HepG2 (cell line): Measurements from ENCODE around the gene FAHD1. TPM values are rescaled to one million over a fixed set of nuclear protein-coding genes. Genes with fewer than 3 reads are reported as not detected.

Experiments used
- ATAC-seq: fragments of 200-7000 bp; cut with Tn5 transposase; 3 replicates; pipeline ENCODE4 v1.9.1; 2020; ENCODE audit warnings: mild to moderate bottlenecking, moderate library complexity
- BruUV-seq: library from RNA; stranded (reverse); fragments of 400-500 nt; replicated peaks from 2 replicates; lab custom pipeline; 2021; lab: Mats Ljungman, UMichigan
- CTCF ChIA-PET: fragments of 300-600 bp; formaldehyde crosslinking; extraction: SDS; loops from one replicate; lab custom pipeline; 2021; ENCODE audit warnings: low total read pairs, inconsistent platforms, low intra/inter-chr PET ratio; lab: Yijun Ruan, JAX
- POLR2A ChIA-PET: fragments of 350-600 bp; sonication (Branson Sonifier 250); formaldehyde crosslinking; loops from one replicate; lab custom pipeline; 2020; ENCODE audit warnings: antibody characterized with exemption, inconsistent platforms; lab: Yijun Ruan, JAX
- DNase-seq: peaks from one replicate; pipeline ENCODE4 v3.0.0-alpha.2; 2015; ENCODE audit warnings: low spot score
- FAIRE-seq: peaks from 3 replicates; lab custom pipeline; 2011; peaks lifted over from hg19 to GRCh38; lab: Jason Lieb, UNC
- H2AFZ ChIP-seq: one replicate; pipeline ENCODE4 v1.6.1; 2011; ENCODE audit warnings: low read length, inconsistent platforms
- H3K27ac ChIP-seq: fragments of 300-600 bp; 3 replicates; pipeline ENCODE4 v1.8.0; 2011; ENCODE audit warnings: mixed run types, mild to moderate bottlenecking, mixed read lengths, low read length, inconsistent platforms; ENCODE audit not compliant: insufficient read depth; ENCODE audit errors: extremely low read length
- H3K27me3 ChIP-seq, 2 experiments: fragments of 200-600 bp in 1 of 2; 2 replicates in 1 of 2; 3 replicates in 1 of 2; pipeline versions ENCODE4 v1.6.0 to v1.8.0; 2011; ENCODE audit warnings: low read length in 2 of 2, mild to moderate bottlenecking in 2 of 2, moderate library complexity in 2 of 2, inconsistent platforms in 1 of 2; ENCODE audit not compliant: insufficient read depth in 2 of 2, control insufficient read depth in 1 of 2
- H3K36me3 ChIP-seq, 2 experiments: fragments of 200-600 bp in 1 of 2; replicated peaks in 1 of 2; 2 replicates in 1 of 2; 3 replicates in 1 of 2; pipeline versions ENCODE4 v1.5.1 to v1.8.0; 2011; ENCODE audit warnings: low read length in 2 of 2, inconsistent platforms in 1 of 2; ENCODE audit not compliant: insufficient read depth in 2 of 2, control insufficient read depth in 1 of 2
- H3K4me1 ChIP-seq: 2 replicates; pipeline ENCODE4 v1.5.1; 2012; ENCODE audit warnings: low read length, inconsistent platforms; ENCODE audit not compliant: insufficient read depth
- H3K4me2 ChIP-seq: 2 replicates; pipeline ENCODE4 v1.6.0; 2011; ENCODE audit warnings: low read depth, low read length, inconsistent platforms
- H3K4me3 ChIP-seq, 3 experiments: fragments of 200-600 bp in 1 of 3; sonication (generic), shearing (Covaris generic) in 1 of 3; replicated peaks in 1 of 3; 2 replicates each; pipeline ENCODE4 v1.5.1; 2011 to 2016; ENCODE audit warnings: low read length in 3 of 3, inconsistent platforms in 2 of 3, low read depth in 2 of 3, mild to moderate bottlenecking in 2 of 3, control low read depth in 1 of 3, mixed read lengths in 1 of 3; ENCODE audit not compliant: insufficient read depth in 1 of 3
- H3K79me2 ChIP-seq: one replicate; pipeline ENCODE4 v1.6.1; 2011; ENCODE audit warnings: low read length, inconsistent platforms; ENCODE audit not compliant: insufficient read depth
- H3K9ac ChIP-seq: 2 replicates; pipeline ENCODE4 v1.6.0; 2011; ENCODE audit warnings: mild to moderate bottlenecking, low read depth, low read length, inconsistent platforms; ENCODE audit not compliant: insufficient read depth
- H3K9me3 ChIP-seq: 2 replicates; pipeline ENCODE4 v1.5.1; 2012; ENCODE audit warnings: mild to moderate bottlenecking, low read length
- H4K20me1 ChIP-seq: 2 replicates; pipeline ENCODE4 v1.6.0; 2011; ENCODE audit warnings: inconsistent platforms, mild to moderate bottlenecking, low read length, moderate library complexity; ENCODE audit not compliant: insufficient read depth
- AKAP8 ChIP-seq: sonication (generic); formaldehyde crosslinking; IDR thresholded peaks from 2 replicates; pipeline ENCODE4 v1.5.1; 2020; ENCODE audit warnings: mild to moderate bottlenecking, missing genetic modification reagents
- MYNN ChIP-seq: sonication (generic); formaldehyde crosslinking; IDR thresholded peaks from 2 replicates; pipeline ENCODE4 v1.4.0; 2020; ENCODE audit warnings: mild to moderate bottlenecking, low read depth, missing genetic modification reagents
- POLR2A ChIP-seq, 2 experiments: IDR thresholded peaks; 2 replicates each; pipeline ENCODE4 v1.6.1; 2011; ENCODE audit warnings: low read depth in 2 of 2, low read length in 2 of 2, mild to moderate bottlenecking in 1 of 2, moderate library complexity in 1 of 2; ENCODE audit not compliant: insufficient read depth in 1 of 2
- RBM22 ChIP-seq: fragments of 200-400 bp; formaldehyde crosslinking; optimal IDR thresholded peaks from 2 replicates; pipeline ENCODE3; 2017; ENCODE audit warnings: mild to moderate bottlenecking, low read length, moderate library complexity
- WGBS: methylation state at CpG from one replicate; pipeline ENCODE4 v1.1.6; 2017; ENCODE audit warnings: low lambda C conversion rate; 5-methylcytosine and 5-hydroxymethylcytosine counted together
- in situ Hi-C: cut with HindIII; loops from 2 replicates; pipeline ENCODE4 v1.10.0; 2017; ENCODE audit warnings: low pct_unique_long_range_greater_than_20kb; ENCODE audit not compliant: extremely low pct_ligation_motif_present
- intact Hi-C: fragments of 100-400 bp; cut with micrococcal nuclease; formaldehyde crosslinking; loops from one replicate; pipeline ENCODE4 v1.10.0; 2022; ENCODE audit not compliant: unreplicated experiment
- polyA plus RNA-seq, 8 experiments: library from polyadenylated mRNA; depleted of rRNA in 3 of 8; stranded (reverse) in 7 of 8; unstranded in 1 of 8; fragments of >200 nt; fragmentation: Illumina TruSeq in 4 of 8; extraction: Trizol in 4 of 8; gene quantifications; 2 replicates each; pipeline versions ENCODE4 v1.2.1 to v1.2.3, GENCODE V29; 2011 to 2016; ENCODE audit warnings: low read depth in 4 of 8, missing spikeins in 1 of 8, mixed read lengths in 1 of 8; ENCODE audit not compliant: insufficient read depth in 1 of 8
- total RNA-seq, 5 experiments: library from RNA; depleted of rRNA; stranded (reverse); fragments of >200 nt; fragmentation: Illumina TruSeq; extraction: Trizol; gene quantifications; 2 replicates each; pipeline ENCODE4 v1.2.3, GENCODE V29; 2016; ENCODE audit warnings: low read depth in 1 of 5

Gene FAHD1
- total and polyA plus RNA-seq, 2 of the 13 experiments (the other 11 are each of a cell fraction or from before 2014, with no cell fraction given) = 39.0 to 45.3 TPM

DNA sequence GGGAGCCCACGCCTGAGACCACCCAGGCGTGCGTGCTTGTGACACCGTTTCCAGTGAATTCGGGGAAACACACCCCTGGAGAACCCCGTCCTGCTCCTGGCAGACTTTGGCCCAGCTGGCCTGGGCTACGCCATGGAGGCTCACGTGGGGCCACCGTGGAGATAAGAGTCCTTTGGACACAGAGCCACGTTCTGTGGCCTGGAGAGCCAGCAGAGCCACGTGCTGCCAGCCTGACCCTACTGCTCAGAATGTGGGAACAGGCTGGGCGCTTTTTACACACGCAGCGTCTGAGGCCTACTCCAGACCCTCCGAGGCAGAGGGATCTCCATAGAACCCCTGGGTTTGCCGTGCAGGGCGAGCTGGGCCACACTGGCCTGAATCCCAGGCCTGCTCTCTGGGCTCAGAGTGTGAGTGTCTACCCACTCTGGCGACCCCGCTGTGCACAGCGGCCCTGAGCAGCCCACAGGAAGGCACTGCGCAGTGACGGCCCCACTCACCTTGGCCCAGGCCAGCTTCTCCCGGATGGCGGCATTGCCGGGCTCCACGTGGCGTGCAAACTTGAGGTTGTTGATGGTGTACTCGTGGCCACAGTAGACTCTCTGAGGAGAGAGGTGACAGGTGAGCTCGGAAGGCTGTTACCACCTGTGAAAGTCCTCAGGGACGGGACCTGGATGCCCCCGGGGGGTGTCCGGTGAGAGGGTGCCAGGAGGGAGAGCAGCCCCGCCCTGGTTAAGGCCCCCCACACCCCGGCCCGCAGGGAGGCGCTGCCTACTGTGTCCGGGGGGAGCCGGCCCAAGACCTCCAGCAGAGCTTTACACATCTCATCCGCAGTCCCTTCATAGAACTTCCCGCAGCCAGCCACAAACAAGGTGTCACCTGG, 10.4 kb upstream of the FAHD1 start:
- no peak overlapping the region for H2AFZ ChIP-seq
- ChIA-PET CTCF (no interaction called here), POLR2A (no interaction called here)
- BruUV-seq = no TSS peak
- no peak overlapping the region for H3K4me2 ChIP-seq
- no peaks in the 10 kb centered on the region for H3K9me3 ChIP-seq
- H3K27me3 ChIP-seq = no peaks in the 10 kb centered on the region
- intact Hi-C loops = no loop called here
- no peak overlapping the region for H3K4me3 ChIP-seq
- in situ Hi-C loops = no loop called here
- WGBS = no CpG with 5 or more reads among the region's 40 CpGs
- H3K36me3 ChIP-seq = peaks cover 10 to 33% of the 10 kb centered on the region in 2 experiments; a peak in 4 of 5 replicates
- DNase-seq = no peak
- H3K4me1 ChIP-seq = peaks cover 10% of the 10 kb centered on the region
- H4K20me1 ChIP-seq = peaks cover 5% of the 10 kb centered on the region; the same call in 1 of the 2 replicates
- no peak overlapping the region for H3K27ac ChIP-seq
- FAIRE-seq = no peak
- H3K9ac ChIP-seq = no peak overlapping the region
- TF ChIP-seq POLR2A (IDR thresholded peaks at IDR 0.05; ENCODE audit: insufficient read depth in 1 of 2, low read depth in 2 of 2, low read length in 2 of 2) = 0 out of 4 replicates have a peak, but pooled peaks of 1 of the 2 experiments have one; percentile 24
- TF ChIP-seq AKAP8 = 0 out of 2 replicates have a peak, but pooled peaks have one; percentile 27
- no peak for TF ChIP-seq RBM22
- ATAC-seq = no peak
- H3K79me2 ChIP-seq = no peaks in the 10 kb centered on the region

DNA sequence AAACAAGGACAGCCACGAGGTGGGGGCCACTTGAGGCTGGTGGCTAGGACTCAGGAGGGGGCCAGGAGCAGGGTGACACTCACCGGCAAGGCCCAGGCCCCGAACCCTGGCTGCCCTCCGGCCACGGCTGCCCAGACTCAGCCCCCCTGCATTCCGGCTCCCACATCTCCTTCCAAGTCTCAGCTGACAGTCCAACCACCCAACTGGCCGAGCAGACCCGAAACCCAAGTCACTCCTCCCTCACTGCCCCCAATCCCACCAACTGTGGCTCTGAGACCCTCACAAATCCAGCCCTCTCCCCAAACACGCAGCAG, 9.8 kb upstream of the FAHD1 start:
- intact Hi-C loops (no loop called here), in situ Hi-C loops (no loop called here)
- H4K20me1 ChIP-seq = peaks cover 5% of the 10 kb centered on the region; the same call in 1 of the 2 replicates
- no peak overlapping the region for H3K27ac ChIP-seq
- no peaks in the 10 kb centered on the region for H3K9me3 ChIP-seq
- H3K36me3 ChIP-seq = peaks cover 11 to 39% of the 10 kb centered on the region in 2 experiments; a peak in 4 of 5 replicates
- H3K4me1 ChIP-seq = peaks cover 10% of the 10 kb centered on the region
- DNase-seq = no peak
- no peaks in the 10 kb centered on the region for H3K27me3 ChIP-seq
- ChIA-PET POLR2A (no interaction called here), CTCF (no interaction called here)
- FAIRE-seq = no peak
- no peak overlapping the region for H3K4me3 ChIP-seq
- no peak for ATAC-seq
- H2AFZ ChIP-seq = no peak overlapping the region
- no peaks in the 10 kb centered on the region for H3K79me2 ChIP-seq
- no peak overlapping the region for H3K9ac ChIP-seq
- no peak overlapping the region for H3K4me2 ChIP-seq
- 0 out of 4 replicates have a peak, but pooled peaks of 1 of the 2 experiments have one; percentile 10 for TF ChIP-seq POLR2A (IDR thresholded peaks at IDR 0.05; ENCODE audit: insufficient read depth in 1 of 2, low read depth in 2 of 2, low read length in 2 of 2)
- no peak for TF ChIP-seq MYNN (CRISPR knock-in tag)
- WGBS = 95% methylated on average over 6 of the region's 9 CpGs
- no TSS peak for BruUV-seq
